OCI-LY7 (cell line): ENCODE results near the gene SELENOK. TPM values are rescaled to one million over a fixed set of nuclear protein-coding genes. Genes with fewer than 3 reads are reported as not detected.
A peak's percentile ranks its signal among the peaks of the same experiment; 100 is the strongest.

ENCODE experiments used
- BruUV-seq: library from RNA; stranded (reverse); fragments of 400-500 nt; replicated peaks from 2 replicates; lab custom pipeline; 2021; lab: Mats Ljungman, UMichigan
- CTCF ChIA-PET: fragments of 300-600 bp; sonication (Branson Sonifier 250); formaldehyde crosslinking; loops from one replicate; lab custom pipeline; 2022; ENCODE audit warnings: antibody characterized with exemption; ENCODE audit not compliant: unreplicated experiment; lab: Charles Lee
- POLR2A ChIA-PET: fragments of 300-600 bp; sonication (Branson Sonifier 250); formaldehyde crosslinking; loops from one replicate; lab custom pipeline; 2022; ENCODE audit warnings: antibody characterized with exemption; lab: Charles Lee
- DNase-seq: peaks from one replicate; pipeline ENCODE4 v3.0.0-alpha.2; 2015; ENCODE audit warnings: low spot score
- H2AFZ ChIP-seq: fragments of 200-600 bp; sonication (generic), shearing (Covaris generic); 2 replicates; pipeline ENCODE4 v1.6.1; 2014; ENCODE audit warnings: mild to moderate bottlenecking, antibody characterized with exemption, low read length, moderate library complexity
- H3K27ac ChIP-seq: fragments of 200-600 bp; sonication (generic); 2 replicates; pipeline ENCODE4 v1.5.1; 2014; ENCODE audit warnings: mixed run types, low read depth, mild to moderate bottlenecking, moderate library complexity, low read length, inconsistent platforms; ENCODE audit not compliant: poor library complexity, severe bottlenecking
- H3K36me3 ChIP-seq: fragments of 200-600 bp; sonication (generic); 2 replicates; pipeline ENCODE4 v1.6.1; 2014; ENCODE audit warnings: mild to moderate bottlenecking, antibody characterized with exemption, low read length, moderate library complexity, mixed read lengths; ENCODE audit not compliant: insufficient read depth
- H3K4me1 ChIP-seq: fragments of 200-600 bp; sonication (generic); 2 replicates; pipeline ENCODE4 v1.5.1; 2014; ENCODE audit warnings: mild to moderate bottlenecking, low read length; ENCODE audit not compliant: insufficient read depth, poor library complexity, severe bottlenecking
- H3K4me2 ChIP-seq: fragments of 200-600 bp; sonication (generic); 2 replicates; pipeline ENCODE4 v1.6.1; 2014; ENCODE audit warnings: mild to moderate bottlenecking, low read length
- H3K4me3 ChIP-seq: fragments of 200-600 bp; sonication (generic); 2 replicates; pipeline ENCODE4 v1.5.1; 2014; ENCODE audit warnings: mild to moderate bottlenecking, low read depth, low read length; ENCODE audit not compliant: poor library complexity, severe bottlenecking
- H3K79me2 ChIP-seq: fragments of 200-600 bp; sonication (generic); 2 replicates; pipeline ENCODE4 v1.6.1; 2016; ENCODE audit warnings: low read depth, mild to moderate bottlenecking, low read length, moderate library complexity, mixed read lengths; ENCODE audit not compliant: insufficient read depth
- H3K9me2 ChIP-seq: fragments of 200-600 bp; sonication (generic); 2 replicates; pipeline ENCODE4 v1.6.1; 2016; ENCODE audit warnings: mild to moderate bottlenecking, low read length, mixed read lengths; ENCODE audit not compliant: insufficient read depth
- H3K9me3 ChIP-seq: fragments of 200-600 bp; sonication (generic); 2 replicates; pipeline ENCODE4 v1.6.1; 2014; ENCODE audit warnings: mild to moderate bottlenecking, mixed run types, low read length, mixed read lengths
- H4K20me1 ChIP-seq: fragments of 200-600 bp; sonication (generic); 2 replicates; pipeline ENCODE4 v1.6.1; 2014; ENCODE audit warnings: mild to moderate bottlenecking, antibody characterized with exemption, low read length, moderate library complexity, mixed read lengths; ENCODE audit not compliant: insufficient read depth
- CTCF ChIP-seq: fragments of 200-600 bp; sonication (generic); conservative IDR thresholded peaks from 2 replicates; pipeline ENCODE4 v1.5.1; 2014; ENCODE audit warnings: mild to moderate bottlenecking, antibody characterized with exemption, low read length, moderate library complexity, mixed read lengths
- EZH2phosphoT487 ChIP-seq: fragments of 200-600 bp; sonication (generic); IDR thresholded peaks from 2 replicates; pipeline ENCODE4 v1.6.1; 2018; ENCODE audit warnings: low read depth, borderline replicate concordance, mild to moderate bottlenecking, mixed run types, antibody characterized with exemption, low read length, moderate library complexity, mixed read lengths
- intact Hi-C: fragments of 100-400 bp; cut with micrococcal nuclease; formaldehyde crosslinking; loops from one replicate; pipeline ENCODE4 v1.10.0; 2022; ENCODE audit not compliant: unreplicated experiment
- total RNA-seq, 2 experiments: library from RNA; depleted of rRNA in 1 of 2; stranded (reverse); fragments of >200 nt in 1 of 2; shearing (Covaris generic) in 1 of 2; gene quantifications; 2 replicates each; pipeline ENCODE4 v1.2.3, GENCODE V29; 2014 to 2022

SELENOK gene
- total RNA-seq, 2 experiments from 2014 or later = 36.7 to 48.7 TPM

GRCh38 chr3:53846851-53847155 is 44.9 kb downstream of the SELENOK start:
- intact Hi-C loops = no loop called here
- Histone ChIP-seq H3K36me3 (no peaks in the 10 kb centered on the region), H3K4me3 (no peak overlapping the region), H3K9me2 (no peaks in the 10 kb centered on the region), H3K79me2 (no peaks in the 10 kb centered on the region), H3K4me1 (peaks cover 15% of the 10 kb centered on the region), H4K20me1 (no peaks in the 10 kb centered on the region), H3K4me2 (no peak overlapping the region; the same call in 1 of the 2 replicates), H3K27ac (no peak overlapping the region), H2AFZ (no peak overlapping the region), H3K9me3 (no peaks in the 10 kb centered on the region)
- POLR2A ChIA-PET = interaction anchor here (0.8 to 0.9 kb wide), 3 partner anchors 16 to 58 kb away, joined by 3 read pairs; no protein-coding TSS in a partner anchor
- DNase-seq = no peak
- no TSS peak for BruUV-seq
- CTCF ChIA-PET = no interaction called here
- TF ChIP-seq CTCF (no peak), EZH2phosphoT487 (no peak)

- H3K9me2 ChIP-seq = no peaks in the 10 kb centered on the region
- no peak within 1 kb of the TSS for H3K27ac ChIP-seq
- BruUV-seq = no TSS peak
- H3K9me3 ChIP-seq = no peaks in the 10 kb centered on the region
- H3K4me3 ChIP-seq = peak within 1 kb of the TSS; percentile 54
- peaks cover 15% of the 10 kb centered on the region for H3K4me1 ChIP-seq
- ChIA-PET POLR2A (interaction anchor here (0.6 to 1.4 kb wide), 5 partner anchors 7 to 58 kb away, joined by 3 read pairs; no protein-coding TSS in a partner anchor), CTCF (no interaction called here)
- peak; percentile 12 for DNase-seq
- TF ChIP-seq EZH2phosphoT487 (no peak), CTCF (no peak)
- H3K36me3 ChIP-seq = no peaks in the 10 kb centered on the region
- no peaks in the 10 kb centered on the region for H4K20me1 ChIP-seq
- H2AFZ ChIP-seq = no peak within 1 kb of the TSS; the same call in 1 of the 2 replicates
- H3K4me2 ChIP-seq = peak within 1 kb of the TSS; percentile 60
- no peaks in the 10 kb centered on the region for H3K79me2 ChIP-seq
- intact Hi-C loops = no loop called here
These were observed 45.4 kb downstream of the SELENOK start, which contains the start of the genes CHDH and IL17RB for GRCh38 chr3:53846134-53846850. Gene CHDH (minus strand): TSS chr3:53846419. CDS start chr3:53824008, 22,411 bp downstream. Gene IL17RB (plus strand): TSS chr3:53846568. CDS start chr3:53846589, 21 bp downstream.

GRCh38 chr3:53845881-53846133 is 45.9 kb downstream of the SELENOK start:
- POLR2A ChIA-PET = interaction anchor here (0.5 to 1.4 kb wide), 4 partner anchors 8 to 206 kb away, joined by 3 to 5 read pairs (median 3); no protein-coding TSS in a partner anchor
- no peaks in the 10 kb centered on the region for H4K20me1 ChIP-seq
- intact Hi-C loops = loop anchor here (2.0 kb wide), 1 partner anchor 45 kb away; the partner anchor contains the start of gene SELENOK
- peaks cover 15% of the 10 kb centered on the region for H3K4me1 ChIP-seq
- DNase-seq = no peak
- TF ChIP-seq EZH2phosphoT487 = no peak
- TF ChIP-seq CTCF = no peak
- H3K9me3 ChIP-seq = no peaks in the 10 kb centered on the region
- no peak overlapping the region; the same call in 1 of the 2 replicates for H2AFZ ChIP-seq
- peak overlapping the region; percentile 54 for H3K4me3 ChIP-seq
- no peaks in the 10 kb centered on the region for H3K36me3 ChIP-seq
- CTCF ChIA-PET = no interaction called here
- H3K4me2 ChIP-seq = peak overlapping the region; percentile 60
- no peak overlapping the region for H3K27ac ChIP-seq
- BruUV-seq = no TSS peak
- no peaks in the 10 kb centered on the region for H3K79me2 ChIP-seq
- H3K9me2 ChIP-seq = no peaks in the 10 kb centered on the region
